Measurements from ENCODE around the gene TEKTIP1. TPM values are rescaled to one million over a fixed set of nuclear protein-coding genes. Genes with fewer than 3 reads are reported as not detected.
A peak's percentile ranks its signal among the peaks of the same experiment; 100 is the strongest.

Gene TEKTIP1
- total and polyA plus RNA-seq, 9 of the 15 experiments (the other 6 are each of a cell fraction or from before 2014, with no cell fraction given) = 0.66 TPM; not detected in 8

DNA sequence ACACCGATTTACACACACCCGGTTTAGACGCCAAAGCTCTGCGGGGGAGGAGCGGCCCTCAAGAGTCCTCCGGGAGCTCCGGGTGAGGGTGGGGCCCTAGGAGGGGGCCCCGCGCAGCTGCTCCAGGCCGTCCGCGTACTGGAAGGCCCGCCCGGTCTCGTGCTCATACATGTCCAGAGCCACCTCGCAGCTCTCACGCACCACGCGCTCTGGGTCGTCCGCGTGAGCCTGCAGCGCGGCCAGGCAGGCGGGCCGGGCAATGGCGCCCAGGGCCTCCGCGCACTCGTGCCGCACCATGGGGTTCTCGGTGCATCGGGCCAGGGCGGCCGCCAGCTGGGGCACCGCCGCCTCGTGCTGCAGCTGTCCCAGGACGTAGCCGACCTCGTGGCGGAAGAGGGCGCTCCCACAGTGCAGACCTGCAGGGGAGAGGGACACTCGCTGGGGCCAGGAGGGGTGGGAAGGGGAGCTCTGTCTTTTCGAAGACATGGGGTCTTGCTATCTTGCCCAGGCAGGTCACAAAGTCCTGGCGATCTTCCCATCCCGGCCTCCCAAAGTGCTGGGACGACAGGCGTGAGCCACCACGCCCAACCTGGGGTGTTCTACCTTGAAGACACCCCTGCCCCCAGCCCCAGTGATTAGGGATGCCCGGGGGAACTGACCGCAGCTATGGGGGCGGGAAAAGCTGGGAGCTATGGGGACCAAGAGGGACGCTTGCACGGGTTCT lies 47.4 kb upstream of the TEKTIP1 start:
- H3K4me2 ChIP-seq (ENCODE audit: insufficient read depth, low read length) = no peak overlapping the region
- H3K9me1 ChIP-seq (ENCODE audit: control insufficient read depth, insufficient read depth, low read length) = no peaks in the 10 kb centered on the region
- H3K27me3 ChIP-seq (ENCODE audit: control insufficient read depth in 2 of 2, insufficient read depth in 2 of 2, low read length in 2 of 2) = no peaks in the 10 kb centered on the region
- ATAC-seq (no peak), DNase-seq (ENCODE audit: extremely low read depth in 1 of 4, low spot score in 3 of 4) (peak in 2 of 4 experiments; percentile 45 to 54), FAIRE-seq (no peak)
- no peak overlapping the region for H3K27ac ChIP-seq (ENCODE audit: extremely low read depth, low read depth, low read length)
- CTCF ChIA-PET (ENCODE audit: low intra/inter-chr PET ratio) = no interaction called here
- POLR2A ChIA-PET = interaction anchor here (1.5 kb wide), 1 partner anchor 12 kb away, joined by 5 read pairs; no protein-coding TSS in a partner anchor
- no TSS peak for BruUV-seq (replicated peaks)
- H4K20me1 ChIP-seq (replicated peaks; ENCODE audit: control insufficient read depth, insufficient read depth, low read length) = no peaks in the 10 kb centered on the region
- no peak overlapping the region for H3K4me3 ChIP-seq
- H3K36me3 ChIP-seq (ENCODE audit: control insufficient read depth, insufficient read depth, low read length) = peaks cover 59% of the 10 kb centered on the region
- in situ Hi-C loops (cut with MboI) = no loop called here
- H3K9ac ChIP-seq (ENCODE audit: insufficient read depth in 1 of 2, low read depth in 2 of 2, low read length in 2 of 2) = 0 out of 4 replicates have a peak overlapping the region, but pooled peaks of 1 of the 2 experiments have one; percentile 13
- WGBS (ENCODE audit: insufficient coverage, low coverage, missing lambda C conversion rate) = 90% methylated on average over 26 of the region's 55 CpGs
- peaks cover 0 to 30% of the 10 kb centered on the region in 2 experiments; a peak in 2 of 5 replicates for H3K4me1 ChIP-seq (replicated peaks in 1 of 2; ENCODE audit: control insufficient read depth in 2 of 2, insufficient read depth in 2 of 2, low read length in 2 of 2)
- H3K9me3 ChIP-seq (replicated peaks; ENCODE audit: control insufficient read depth, insufficient read depth, low read depth, low read length) = no peaks in the 10 kb centered on the region
- TF ChIP-seq, protein P1, sequence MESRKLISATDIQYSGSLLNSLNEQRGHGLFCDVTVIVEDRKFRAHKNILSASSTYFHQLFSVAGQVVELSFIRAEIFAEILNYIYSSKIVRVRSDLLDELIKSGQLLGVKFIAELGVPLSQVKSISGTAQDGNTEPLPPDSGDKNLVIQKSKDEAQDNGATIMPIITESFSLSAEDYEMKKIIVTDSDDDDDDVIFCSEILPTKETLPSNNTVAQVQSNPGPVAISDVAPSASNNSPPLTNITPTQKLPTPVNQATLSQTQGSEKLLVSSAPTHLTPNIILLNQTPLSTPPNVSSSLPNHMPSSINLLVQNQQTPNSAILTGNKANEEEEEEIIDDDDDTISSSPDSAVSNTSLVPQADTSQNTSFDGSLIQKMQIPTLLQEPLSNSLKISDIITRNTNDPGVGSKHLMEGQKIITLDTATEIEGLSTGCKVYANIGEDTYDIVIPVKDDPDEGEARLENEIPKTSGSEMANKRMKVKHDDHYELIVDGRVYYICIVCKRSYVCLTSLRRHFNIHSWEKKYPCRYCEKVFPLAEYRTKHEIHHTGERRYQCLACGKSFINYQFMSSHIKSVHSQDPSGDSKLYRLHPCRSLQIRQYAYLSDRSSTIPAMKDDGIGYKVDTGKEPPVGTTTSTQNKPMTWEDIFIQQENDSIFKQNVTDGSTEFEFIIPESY (CRISPR knock-in tag; IDR thresholded peaks at IDR 0.05) = peak; percentile 98
- TF ChIP-seq ZNF217 (CRISPR knock-in tag; IDR thresholded peaks at IDR 0.05) (no peak), SREBF1 (IDR thresholded peaks at IDR 0.05; ENCODE audit: borderline replicate concordance, low read depth, low read length) (no peak)
- intact Hi-C loops (cut with micrococcal nuclease) = no loop called here
- H2AFZ ChIP-seq (ENCODE audit: low read depth, low read length) = no peak overlapping the region
- no peaks in the 10 kb centered on the region for H3K79me2 ChIP-seq (ENCODE audit: control insufficient read depth, insufficient read depth, low read length)

Measured in K562 (cell line).